Lower lobe of right lung (tissue), 2 donors: ENCODE results near the gene DARS1. TPM values are rescaled to one million over a fixed set of nuclear protein-coding genes. Genes with fewer than 3 reads are reported as not detected.
"Not testable (repeated sequence)": the region's sequence is repeated elsewhere in the genome, so short reads cannot be mapped to it uniquely, and the experiment has no call there.

Experiments used
- ATAC-seq, 2 donors: fragments of 200-7000 bp; cut with Tn5 transposase; one replicate each; pipeline ENCODE4 v1.9.1; 2020 to 2022; ENCODE audit warnings: mild to moderate bottlenecking in 2 of 2, moderate library complexity in 2 of 2
- DNase-seq: peaks from one replicate; pipeline ENCODE4 v3.0.0-alpha.2; 2020
- H3K27ac ChIP-seq: fragments of 200-600 bp; one replicate; pipeline ENCODE4 v1.8.0; 2022
- H3K27me3 ChIP-seq: fragments of 200-600 bp; one replicate; pipeline ENCODE4 v1.8.0; 2022; ENCODE audit warnings: low read depth
- H3K36me3 ChIP-seq: fragments of 200-600 bp; one replicate; pipeline ENCODE4 v1.8.0; 2022; ENCODE audit warnings: mild to moderate bottlenecking
- H3K4me1 ChIP-seq: fragments of 200-600 bp; one replicate; pipeline ENCODE4 v1.8.0; 2022
- H3K4me3 ChIP-seq: fragments of 200-600 bp; one replicate; pipeline ENCODE4 v1.8.0; 2022; ENCODE audit warnings: mild to moderate bottlenecking
- H3K9me3 ChIP-seq: fragments of 200-600 bp; one replicate; pipeline ENCODE4 v1.8.0; 2022
- intact Hi-C: fragments of 100-400 bp; cut with DNase I; formaldehyde crosslinking; loops from one replicate; pipeline ENCODE4 v1.11.0; 2022
- total RNA-seq: library from RNA; stranded (reverse); fragmentation: NEBNext Ultra II Directional; extraction: Animal tissue kit (Norgen Biotek cat#: 25700); gene quantifications from one replicate; pipeline ENCODE4 v1.2.1, GENCODE V29; 2021
- TF ChIP-seq, protein P1 (sequence below): fragments of 200-600 bp; IDR thresholded peaks from one replicate; pipeline ENCODE4 v1.8.0; 2022; ENCODE audit warnings: antibody characterized with exemption, mild to moderate bottlenecking
- donor health status: DM: no; HTN: yes; CAD: no; lungs with severe emphysema.

Gene DARS1
- total RNA-seq, 1 donor from 2014 or later, result 50.0 TPM

DNA sequence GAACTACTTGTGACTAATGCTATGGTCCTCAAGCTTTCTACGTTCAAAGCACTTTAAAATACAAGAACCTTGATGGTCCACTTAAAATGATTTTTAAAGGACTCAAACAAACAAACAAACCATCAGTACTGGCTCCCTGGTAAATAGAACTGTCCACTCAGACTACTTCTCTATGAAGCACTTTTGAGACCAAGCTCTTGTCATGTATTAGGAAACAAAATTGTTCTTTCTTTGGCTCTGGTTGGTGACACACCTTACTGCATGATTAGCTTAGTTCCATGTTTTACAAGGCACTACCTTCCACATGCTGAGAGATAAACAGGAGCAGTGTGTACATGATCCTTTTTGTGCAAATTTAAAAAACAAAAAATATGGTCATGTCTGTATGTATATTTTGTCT is 19.7 kb downstream of the DARS1 start:
- TF ChIP-seq, protein P1, sequence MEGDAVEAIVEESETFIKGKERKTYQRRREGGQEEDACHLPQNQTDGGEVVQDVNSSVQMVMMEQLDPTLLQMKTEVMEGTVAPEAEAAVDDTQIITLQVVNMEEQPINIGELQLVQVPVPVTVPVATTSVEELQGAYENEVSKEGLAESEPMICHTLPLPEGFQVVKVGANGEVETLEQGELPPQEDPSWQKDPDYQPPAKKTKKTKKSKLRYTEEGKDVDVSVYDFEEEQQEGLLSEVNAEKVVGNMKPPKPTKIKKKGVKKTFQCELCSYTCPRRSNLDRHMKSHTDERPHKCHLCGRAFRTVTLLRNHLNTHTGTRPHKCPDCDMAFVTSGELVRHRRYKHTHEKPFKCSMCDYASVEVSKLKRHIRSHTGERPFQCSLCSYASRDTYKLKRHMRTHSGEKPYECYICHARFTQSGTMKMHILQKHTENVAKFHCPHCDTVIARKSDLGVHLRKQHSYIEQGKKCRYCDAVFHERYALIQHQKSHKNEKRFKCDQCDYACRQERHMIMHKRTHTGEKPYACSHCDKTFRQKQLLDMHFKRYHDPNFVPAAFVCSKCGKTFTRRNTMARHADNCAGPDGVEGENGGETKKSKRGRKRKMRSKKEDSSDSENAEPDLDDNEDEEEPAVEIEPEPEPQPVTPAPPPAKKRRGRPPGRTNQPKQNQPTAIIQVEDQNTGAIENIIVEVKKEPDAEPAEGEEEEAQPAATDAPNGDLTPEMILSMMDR, result no peak
- Histone ChIP-seq H3K27me3 (no peaks in the 10 kb centered on the region), H3K4me3 (no peak overlapping the region), H3K36me3 (no peaks in the 10 kb centered on the region), H3K9me3 (no peaks in the 10 kb centered on the region), H3K4me1 (peaks cover 24% of the 10 kb centered on the region), H3K27ac (no peak overlapping the region)
- DNase-seq, result no peak
- intact Hi-C loops, result no loop called here
- ATAC-seq, result peak; percentile 81 to 82

DNA sequence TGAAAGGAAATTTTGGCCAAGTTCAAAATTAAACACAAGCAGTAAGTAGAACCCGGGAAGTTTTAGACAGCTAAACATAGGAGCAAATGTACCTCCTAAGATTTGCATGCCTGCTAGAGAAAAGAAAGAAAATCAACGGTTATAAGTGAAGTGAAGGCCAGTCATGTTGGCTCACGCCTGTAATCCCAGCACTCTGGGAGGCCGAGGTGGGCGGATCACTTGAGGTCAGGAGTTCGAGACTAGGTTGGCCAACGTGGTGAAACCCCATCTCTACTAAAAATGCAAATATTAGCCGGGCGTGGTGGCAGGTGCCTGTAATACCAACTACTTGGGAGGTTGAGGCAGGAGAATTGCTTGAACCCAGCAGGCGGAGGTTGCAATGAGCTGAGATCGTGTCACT is 21.0 kb downstream of the DARS1 start:
- ATAC-seq, DNase-seq, intact Hi-C loops, H3K27ac ChIP-seq, H3K36me3 ChIP-seq, H3K27me3 ChIP-seq, H3K9me3 ChIP-seq, H3K4me3 ChIP-seq: not testable (repeated sequence)
- H3K4me1 ChIP-seq, result peaks cover 30% of the 10 kb centered on the region

- Histone ChIP-seq H3K4me3 (no peak overlapping the region), H3K36me3 (peaks cover 8% of the 10 kb centered on the region), H3K4me1 (peaks cover 30% of the 10 kb centered on the region), H3K9me3 (no peaks in the 10 kb centered on the region), H3K27ac (no peak overlapping the region), H3K27me3 (no peaks in the 10 kb centered on the region)
- DNase-seq (no peak), ATAC-seq (no peak)
- TF ChIP-seq, protein P1, result no peak
- intact Hi-C loops, result no loop called here
Measured at GRCh38 chr2:135963841-135964240, 21.6 kb downstream of the DARS1 start.

- H3K4me3 ChIP-seq, result no peak overlapping the region
- peaks cover 30% of the 10 kb centered on the region for H3K4me1 ChIP-seq
- TF ChIP-seq, protein P1, result no peak
- ATAC-seq (no peak), DNase-seq (no peak)
- H3K36me3 ChIP-seq, result peaks cover 8% of the 10 kb centered on the region
- H3K27me3 ChIP-seq, result no peaks in the 10 kb centered on the region
- intact Hi-C loops, result no loop called here
- no peaks in the 10 kb centered on the region for H3K9me3 ChIP-seq
- H3K27ac ChIP-seq, result no peak overlapping the region
Measured at GRCh38 chr2:135962366-135963123, 22.9 kb downstream of the DARS1 start.

DNA sequence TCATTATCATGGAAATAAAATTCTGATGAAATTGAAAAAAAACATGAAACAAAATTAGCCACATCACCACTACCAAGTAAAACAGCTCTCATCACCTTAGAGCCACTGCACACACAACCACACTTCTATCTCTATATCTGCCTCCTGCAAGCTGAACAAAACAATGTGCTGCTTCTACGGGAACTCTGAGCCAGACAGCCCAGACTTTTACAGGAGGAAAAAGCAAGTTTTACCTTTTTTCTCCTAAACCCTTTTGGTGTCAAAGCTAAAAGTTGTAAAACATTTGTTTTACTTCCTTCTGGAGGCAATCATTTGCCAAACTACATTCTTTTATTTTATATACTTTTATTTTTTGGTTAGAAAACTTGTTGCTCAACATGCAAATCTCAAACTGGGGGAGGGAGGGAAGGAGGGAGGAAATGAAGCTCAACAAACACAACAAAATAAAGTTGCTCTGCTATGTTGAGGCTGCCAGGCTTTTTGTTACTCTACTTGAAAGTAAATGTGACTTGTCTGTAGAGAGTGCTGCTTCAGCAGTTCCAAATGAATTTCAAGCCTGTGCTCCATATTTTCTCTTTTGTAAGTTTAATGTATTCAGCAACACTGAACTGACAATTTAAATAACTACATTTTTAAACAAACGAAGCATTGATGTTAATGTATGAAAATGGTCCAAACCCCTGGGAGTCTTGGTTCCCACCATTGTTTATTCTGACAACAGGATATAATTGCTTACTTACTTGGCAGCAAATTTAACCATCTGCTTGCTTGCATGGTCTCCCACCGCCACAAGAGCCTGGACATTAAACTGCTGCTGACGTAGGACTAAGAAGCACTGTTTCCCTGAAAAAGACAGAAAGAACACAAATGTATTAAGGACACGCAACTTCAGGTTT is 24.5 kb downstream of the DARS1 start:
- peaks cover 30% of the 10 kb centered on the region for H3K4me1 ChIP-seq
- ATAC-seq, result no peak
- no peak for DNase-seq
- TF ChIP-seq, protein P1, result no peak
- no peak overlapping the region for H3K4me3 ChIP-seq
- H3K9me3 ChIP-seq, result no peaks in the 10 kb centered on the region
- H3K36me3 ChIP-seq, result peaks cover 8% of the 10 kb centered on the region
- peak overlapping the region; percentile 13 for H3K27ac ChIP-seq
- intact Hi-C loops, result no loop called here
- H3K27me3 ChIP-seq, result no peaks in the 10 kb centered on the region

GRCh38 chr2:135960150-135960549 is 25.3 kb downstream of the DARS1 start:
- no peak overlapping the region for H3K27ac ChIP-seq
- ATAC-seq, result no peak

GRCh38 chr2:135958927-135959326 is 26.5 kb downstream of the DARS1 start:
- peaks cover 30% of the 10 kb centered on the region for H3K4me1 ChIP-seq
- not testable (repeated sequence) for ATAC-seq

More at GRCh38 chr2:135960150-135960549, 25.3 kb downstream of the DARS1 start:
- peaks cover 8% of the 10 kb centered on the region for H3K36me3 ChIP-seq
- no peaks in the 10 kb centered on the region for H3K27me3 ChIP-seq
- TF ChIP-seq, protein P1, result no peak
- H3K4me3 ChIP-seq, result no peak overlapping the region
- intact Hi-C loops, result no loop called here
- no peaks in the 10 kb centered on the region for H3K9me3 ChIP-seq
- H3K4me1 ChIP-seq, result peaks cover 30% of the 10 kb centered on the region
- no peak for DNase-seq

More at GRCh38 chr2:135958927-135959326, 26.5 kb downstream of the DARS1 start:
- H3K27ac ChIP-seq, H3K9me3 ChIP-seq, H3K4me3 ChIP-seq, H3K27me3 ChIP-seq, intact Hi-C loops, H3K36me3 ChIP-seq, DNase-seq: not testable (repeated sequence)
